Lower leg skin (tissue), 3 donors: ENCODE data around the gene ANK2.

ENCODE experiments used
- POLR2A ChIP-seq, 2 donors: fragments of 450-650 bp; IDR thresholded peaks; one replicate each; pipeline ENCODE4 v1.6.1; 2016 to 2017; ENCODE audit warnings: antibody characterized with exemption in 2 of 2, mild to moderate bottlenecking in 1 of 2, moderate library complexity in 1 of 2
- TF ChIP-seq, protein P1 (sequence below), 3 donors: fragments of 450-650 bp; IDR thresholded peaks; one replicate each; pipeline ENCODE4 v1.5.1; 2016; ENCODE audit warnings: antibody characterized with exemption in 3 of 3, mild to moderate bottlenecking in 3 of 3, moderate library complexity in 2 of 3

DNA sequence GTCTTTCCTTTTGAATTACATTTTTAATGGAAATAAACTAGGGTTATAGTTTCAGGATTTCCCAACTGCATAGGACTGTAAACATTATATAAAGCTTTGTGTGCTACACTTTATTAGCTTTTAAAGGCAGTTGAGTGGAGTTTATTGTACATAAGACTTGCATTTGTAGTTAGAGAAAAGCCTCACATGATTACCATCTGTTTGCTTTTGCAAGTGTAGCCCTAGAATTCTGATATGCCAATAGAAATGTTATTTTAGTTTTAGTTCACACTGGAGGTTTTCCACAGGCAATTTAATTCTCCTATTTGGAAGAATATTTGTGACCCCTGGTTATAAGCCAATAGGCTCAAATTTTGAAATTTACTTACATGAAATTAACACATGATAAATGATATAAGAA lies 41.3 kb upstream of the ANK2 start:
- TF ChIP-seq, protein P1, sequence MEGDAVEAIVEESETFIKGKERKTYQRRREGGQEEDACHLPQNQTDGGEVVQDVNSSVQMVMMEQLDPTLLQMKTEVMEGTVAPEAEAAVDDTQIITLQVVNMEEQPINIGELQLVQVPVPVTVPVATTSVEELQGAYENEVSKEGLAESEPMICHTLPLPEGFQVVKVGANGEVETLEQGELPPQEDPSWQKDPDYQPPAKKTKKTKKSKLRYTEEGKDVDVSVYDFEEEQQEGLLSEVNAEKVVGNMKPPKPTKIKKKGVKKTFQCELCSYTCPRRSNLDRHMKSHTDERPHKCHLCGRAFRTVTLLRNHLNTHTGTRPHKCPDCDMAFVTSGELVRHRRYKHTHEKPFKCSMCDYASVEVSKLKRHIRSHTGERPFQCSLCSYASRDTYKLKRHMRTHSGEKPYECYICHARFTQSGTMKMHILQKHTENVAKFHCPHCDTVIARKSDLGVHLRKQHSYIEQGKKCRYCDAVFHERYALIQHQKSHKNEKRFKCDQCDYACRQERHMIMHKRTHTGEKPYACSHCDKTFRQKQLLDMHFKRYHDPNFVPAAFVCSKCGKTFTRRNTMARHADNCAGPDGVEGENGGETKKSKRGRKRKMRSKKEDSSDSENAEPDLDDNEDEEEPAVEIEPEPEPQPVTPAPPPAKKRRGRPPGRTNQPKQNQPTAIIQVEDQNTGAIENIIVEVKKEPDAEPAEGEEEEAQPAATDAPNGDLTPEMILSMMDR (IDR thresholded peaks at IDR 0.05), result no peak
- TF ChIP-seq POLR2A (IDR thresholded peaks at IDR 0.05), result no peak
